HS-5 (cell line): ENCODE data around the gene RPS6KA4.

Experiments used
- DNase-seq: peaks from one replicate; pipeline ENCODE4 v3.0.0-alpha.2; 2012; ENCODE audit warnings: low read depth

The RPS6KA4 gene

GRCh38 chr11:64348383-64349024 is 10.5 kb upstream of the RPS6KA4 start:
- DNase-seq, result no peak

- DNase-seq, result no peak
These were observed 10.0 kb upstream of the RPS6KA4 start for GRCh38 chr11:64349025-64349387.

- no peak for DNase-seq
These were observed 9.6 kb upstream of the RPS6KA4 start for GRCh38 chr11:64349404-64349803.

GRCh38 chr11:64351136-64351631 is 7.8 kb upstream of the RPS6KA4 start:
- DNase-seq, result no peak

GRCh38 chr11:64352099-64352994 is 6.6 kb upstream of the RPS6KA4 start:
- DNase-seq, result no peak

- no peak for DNase-seq
These were observed 5.8 kb upstream of the RPS6KA4 start for GRCh38 chr11:64352995-64353714.

- no peak for DNase-seq
These were observed 5.1 kb upstream of the RPS6KA4 start for GRCh38 chr11:64353715-64354506.

- DNase-seq, result peak; percentile 49
These were observed 3.7 kb upstream of the RPS6KA4 start for GRCh38 chr11:64355078-64355940.

- no peak for DNase-seq
These were observed 2.2 kb upstream of the RPS6KA4 start for GRCh38 chr11:64356498-64357411.

GRCh38 chr11:64357446-64357845 is 1.5 kb upstream of the RPS6KA4 start:
- DNase-seq, result no peak

GRCh38 chr11:64357904-64358535 is 942 bp upstream of the RPS6KA4 start:
- DNase-seq, result peak; percentile 53

- DNase-seq, result no peak
These were observed 441 bp upstream of the RPS6KA4 start for GRCh38 chr11:64358536-64358906.

- DNase-seq, result no peak
These were observed 917 bp downstream of the RPS6KA4 start for GRCh38 chr11:64359712-64360445.

- no peak for DNase-seq
These were observed 1.5 kb downstream of the RPS6KA4 start for GRCh38 chr11:64360448-64360921.

- DNase-seq, result no peak
These were observed 2.7 kb downstream of the RPS6KA4 start for GRCh38 chr11:64361659-64362058.

GRCh38 chr11:64362339-64362738 is 3.4 kb downstream of the RPS6KA4 start:
- no peak for DNase-seq

GRCh38 chr11:64364435-64364834 is 5.5 kb downstream of the RPS6KA4 start:
- no peak for DNase-seq

- no peak for DNase-seq
These were observed 5.9 kb downstream of the RPS6KA4 start for GRCh38 chr11:64364911-64365310.
